GM19099 (cell line): Measurements from ENCODE around the gene CNOT9.

Experiments used
- POLR2A ChIP-seq: IDR thresholded peaks from 3 replicates; pipeline ENCODE4 v1.6.1; 2011; ENCODE audit warnings: low read depth; ENCODE audit not compliant: insufficient read length; ENCODE audit errors: extremely low read depth

The CNOT9 gene

DNA sequence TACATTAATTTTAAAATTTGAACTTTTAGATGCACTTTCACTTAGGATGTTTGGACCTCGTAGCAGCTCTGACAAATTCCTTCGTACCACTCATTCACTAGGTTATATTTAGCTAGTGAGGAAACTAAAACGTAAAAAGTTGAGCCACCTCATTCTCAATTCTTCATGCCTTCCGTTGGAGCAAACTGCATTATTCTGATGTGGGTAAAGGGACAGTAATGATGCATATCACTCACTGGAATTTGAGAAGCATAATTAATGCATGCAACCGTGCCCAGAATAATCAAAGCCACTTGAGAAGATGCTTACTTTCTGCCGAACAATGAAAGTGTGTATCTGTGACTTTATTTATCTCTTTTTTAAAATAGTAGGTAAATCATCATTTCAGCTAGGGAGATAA lies 2.2 kb downstream of the CNOT9 start:
- no peak for TF ChIP-seq POLR2A

DNA sequence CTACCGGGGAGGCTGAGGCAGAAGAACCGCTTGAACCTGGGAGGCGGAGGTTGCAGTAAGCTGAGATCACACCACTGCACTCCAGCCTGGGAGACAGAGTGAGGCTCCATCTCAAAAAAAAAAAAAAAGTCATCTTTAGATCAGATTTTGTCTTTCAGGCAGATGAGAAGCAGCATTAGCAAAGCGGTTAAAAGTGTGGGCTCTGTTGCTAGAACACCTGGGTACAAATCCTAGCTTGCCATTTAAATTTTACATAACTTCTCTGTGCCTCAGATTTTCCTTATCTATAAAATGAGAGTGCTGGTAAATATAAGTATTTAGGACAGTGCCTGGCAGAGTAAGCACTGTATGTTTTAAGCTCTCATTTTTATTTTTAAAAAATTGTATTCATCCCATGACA lies 8.2 kb downstream of the CNOT9 start:
- TF ChIP-seq POLR2A: no peak

DNA sequence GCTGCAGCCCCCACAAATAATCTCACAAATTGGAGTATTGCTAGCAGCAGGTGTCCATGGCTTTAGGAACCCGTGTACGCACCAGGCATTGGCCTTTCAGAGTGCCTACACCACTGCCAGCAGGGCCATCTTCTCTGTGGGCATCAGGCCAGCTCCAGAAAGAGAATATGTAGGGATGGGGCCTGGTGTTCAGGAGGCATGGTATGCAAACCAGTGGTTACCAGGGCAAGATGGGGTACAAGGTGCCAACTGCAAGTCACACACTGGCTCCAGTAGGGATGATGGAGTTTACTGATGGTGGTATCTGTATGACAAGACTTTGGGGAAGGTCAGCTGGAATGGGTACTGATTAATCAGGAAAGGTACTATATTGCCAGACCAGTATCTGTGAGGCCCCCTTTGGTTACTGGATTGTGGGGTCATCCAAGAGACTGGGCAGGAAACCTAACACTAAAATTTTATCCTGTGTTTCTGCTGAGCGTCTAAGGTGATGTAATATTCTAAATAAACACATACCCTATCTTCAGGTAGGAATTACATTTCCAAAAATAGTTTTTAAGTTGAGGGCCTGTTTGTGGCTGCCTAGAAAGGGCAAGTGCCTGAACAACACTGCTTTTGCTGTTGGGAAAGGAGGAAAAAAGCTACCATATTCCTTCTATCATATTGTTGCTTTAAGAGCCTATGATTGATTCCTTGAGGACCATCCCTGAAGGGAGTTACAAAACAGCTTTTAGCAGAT lies 9.0 kb downstream of the CNOT9 start:
- TF ChIP-seq POLR2A: no peak

DNA sequence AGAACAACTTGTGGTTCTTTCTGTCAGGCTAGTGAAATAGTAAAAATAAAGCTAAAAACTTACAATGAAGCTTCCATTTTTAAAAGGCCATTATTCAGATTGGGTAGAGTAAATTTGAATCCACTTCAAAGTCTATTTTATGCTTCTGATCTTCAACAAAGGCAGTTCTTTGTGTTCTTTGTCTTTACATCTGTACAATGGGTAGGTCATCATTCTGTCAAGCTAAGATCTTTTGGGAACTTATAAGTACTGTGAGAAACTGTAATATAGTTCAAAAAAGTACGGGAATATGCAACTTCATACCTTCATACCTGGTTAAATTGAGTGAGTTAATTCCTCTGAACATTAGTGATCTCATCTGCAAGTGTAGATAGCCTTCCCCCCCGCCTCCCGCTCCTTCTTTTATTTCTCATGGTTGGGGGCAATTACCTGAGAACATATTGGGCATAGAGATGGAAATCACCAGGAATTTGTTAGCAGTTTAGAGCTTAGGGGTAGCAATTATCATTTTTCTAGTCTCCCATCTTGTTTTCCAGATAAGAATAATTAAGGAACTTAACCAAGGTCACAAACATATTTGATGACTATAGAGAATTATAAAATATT lies 9.7 kb downstream of the CNOT9 start:
- TF ChIP-seq POLR2A: no peak

DNA sequence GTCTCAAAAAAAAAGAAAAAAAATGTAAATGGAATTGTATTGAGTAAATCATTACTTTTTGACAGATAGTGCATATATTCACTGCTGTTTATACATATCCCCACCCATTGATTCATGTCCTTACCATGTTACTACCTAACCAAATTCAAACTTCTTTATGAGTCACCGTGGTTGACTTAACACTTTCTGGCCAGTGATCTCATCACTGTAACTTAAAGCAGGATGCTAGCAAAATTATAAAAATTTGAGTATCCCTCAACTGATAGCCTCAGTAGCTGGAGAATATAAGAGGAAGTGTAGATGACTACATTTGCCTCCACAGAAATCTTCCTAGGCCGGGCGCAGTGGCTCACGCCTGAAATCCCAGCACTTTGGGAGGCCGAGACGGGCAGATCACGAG lies 13.4 kb downstream of the CNOT9 start:
- no peak for TF ChIP-seq POLR2A

DNA sequence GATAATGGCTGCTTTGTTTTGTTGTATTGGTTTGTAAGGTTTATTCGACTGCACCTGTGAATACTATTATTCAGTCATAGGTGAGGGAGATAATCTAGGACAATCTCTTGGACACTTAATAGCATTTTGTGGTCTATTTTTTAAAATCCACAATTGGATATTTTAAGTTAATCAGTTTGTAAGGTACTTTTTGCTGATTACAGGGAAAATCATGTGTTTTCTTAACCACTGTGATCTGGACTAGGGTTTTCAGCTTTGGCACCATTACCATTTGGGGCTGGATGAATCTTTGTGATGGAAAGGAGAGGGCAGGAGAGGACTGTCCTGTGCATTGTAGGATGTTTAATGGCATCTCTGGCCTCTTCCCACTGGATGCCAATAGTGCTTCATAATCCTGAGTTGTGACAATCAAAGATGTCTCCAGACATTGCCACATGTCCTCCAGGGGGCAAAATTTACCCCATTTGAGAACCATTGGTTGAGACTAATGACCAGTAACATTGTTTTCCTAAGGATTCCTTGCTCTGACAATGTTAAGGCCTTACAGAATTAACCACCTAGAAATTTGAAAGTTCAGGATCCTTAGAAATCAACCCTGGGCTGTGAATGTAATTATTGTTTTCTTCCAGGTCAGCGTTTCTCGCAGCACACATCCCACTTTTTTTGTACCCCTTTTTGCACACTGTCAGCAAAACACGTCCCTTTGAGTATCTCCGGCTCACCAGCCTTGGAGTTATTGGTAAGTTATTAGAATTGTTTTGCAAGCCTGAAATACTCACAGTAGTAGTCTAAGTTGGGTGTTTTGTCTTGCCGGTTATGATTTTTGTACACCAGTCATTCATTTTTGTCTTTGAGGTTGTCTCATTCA lies 15.6 kb downstream of the CNOT9 start:
- no peak for TF ChIP-seq POLR2A

DNA sequence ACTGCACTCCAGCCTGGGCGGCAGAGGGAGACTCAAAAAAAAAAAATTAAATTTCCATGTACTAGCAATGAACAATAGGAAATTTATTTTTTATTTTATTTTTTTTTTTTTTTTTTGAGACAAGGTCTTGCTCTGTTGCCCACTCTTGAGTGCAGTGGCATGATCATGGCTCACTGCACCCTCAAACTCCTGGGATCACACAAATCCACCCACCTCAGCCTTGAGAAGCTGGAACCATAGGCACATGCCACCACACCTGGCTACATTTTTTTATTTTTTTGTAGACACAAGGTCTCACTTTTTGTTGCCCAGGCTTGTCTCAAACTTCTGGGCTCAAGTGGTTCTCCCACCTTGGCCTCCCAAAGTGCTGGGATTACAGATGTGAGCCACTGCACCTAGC lies 16.9 kb downstream of the CNOT9 start:
- no peak for TF ChIP-seq POLR2A

DNA sequence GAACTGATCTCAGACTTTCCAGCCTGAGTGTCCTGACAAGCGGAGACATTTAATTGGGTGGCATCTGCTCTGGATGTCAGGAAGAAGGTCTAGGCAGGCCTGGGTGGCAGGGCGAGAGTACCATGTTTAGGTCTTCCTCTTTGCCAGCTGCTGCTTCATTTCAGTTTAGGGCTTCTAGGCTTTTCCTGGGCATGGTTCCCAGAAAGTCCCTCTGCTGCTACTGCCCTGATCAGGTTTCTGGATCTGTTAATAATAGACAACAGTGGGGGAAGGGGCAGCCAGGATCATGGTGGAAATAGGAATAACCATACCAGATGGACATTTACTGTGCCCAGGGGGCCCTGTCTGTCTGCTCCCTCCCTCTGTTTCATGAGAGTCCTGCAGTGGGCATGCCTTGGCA lies 36.8 kb downstream of the CNOT9 start:
- no peak for TF ChIP-seq POLR2A

DNA sequence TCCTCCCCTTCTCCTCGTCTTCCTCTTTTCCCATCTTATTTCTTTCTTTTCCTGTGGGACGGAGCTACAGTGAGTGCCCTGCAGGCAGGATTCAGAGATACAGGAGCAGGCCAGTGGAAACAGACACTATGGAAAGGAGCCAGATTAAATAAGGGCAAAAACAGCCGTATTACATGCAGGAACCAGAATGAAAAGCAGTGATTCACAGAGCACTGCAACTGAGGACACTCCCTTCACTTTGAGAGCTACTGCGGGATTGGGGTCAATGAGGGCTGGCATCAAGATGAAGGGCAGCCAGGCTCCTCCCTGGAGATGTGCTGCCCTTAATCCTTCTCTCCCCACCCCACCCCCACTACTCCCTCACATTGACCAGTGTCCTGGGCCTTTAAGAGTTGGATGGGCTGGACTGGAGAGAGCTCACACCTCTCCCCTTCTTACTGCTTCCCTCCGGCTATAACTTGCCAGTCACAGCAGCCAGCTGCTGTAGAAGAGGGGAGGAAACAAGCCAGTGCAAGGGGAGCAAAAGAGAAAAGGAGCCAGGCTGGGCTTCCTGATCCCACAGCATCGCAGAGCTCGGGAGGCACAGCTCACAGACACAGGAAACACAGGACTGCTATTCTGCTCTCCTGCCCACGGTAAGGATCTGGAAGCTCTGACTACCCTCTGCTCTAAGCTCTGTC lies 38.9 kb downstream of the CNOT9 start, which contains the start of gene PLCD4:
Gene PLCD4 (plus strand): TSS at position 464 of the 680 bp plus-strand sequence. CDS start 7,841 bp downstream, outside the sequence.
- TF ChIP-seq POLR2A: no peak

DNA sequence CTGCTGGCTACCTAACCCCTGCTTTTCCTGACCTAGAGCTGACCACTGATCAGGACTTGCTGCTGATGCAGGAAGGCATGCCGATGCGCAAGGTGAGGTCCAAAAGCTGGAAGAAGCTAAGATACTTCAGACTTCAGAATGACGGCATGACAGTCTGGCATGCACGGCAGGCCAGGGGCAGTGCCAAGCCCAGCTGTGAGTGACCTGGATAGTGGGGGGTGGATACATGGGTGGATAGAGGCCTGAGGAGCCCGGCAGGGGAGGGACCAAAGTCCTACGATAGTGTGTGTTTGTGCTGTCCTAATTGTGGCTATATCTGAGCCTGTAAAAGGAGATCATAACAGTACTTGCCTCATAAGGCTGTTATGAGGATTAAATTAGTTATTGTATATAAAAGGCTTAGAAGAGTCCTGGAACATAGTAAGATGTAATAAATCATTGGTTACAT lies 47.3 kb downstream of the CNOT9 start:
- TF ChIP-seq POLR2A: no peak

DNA sequence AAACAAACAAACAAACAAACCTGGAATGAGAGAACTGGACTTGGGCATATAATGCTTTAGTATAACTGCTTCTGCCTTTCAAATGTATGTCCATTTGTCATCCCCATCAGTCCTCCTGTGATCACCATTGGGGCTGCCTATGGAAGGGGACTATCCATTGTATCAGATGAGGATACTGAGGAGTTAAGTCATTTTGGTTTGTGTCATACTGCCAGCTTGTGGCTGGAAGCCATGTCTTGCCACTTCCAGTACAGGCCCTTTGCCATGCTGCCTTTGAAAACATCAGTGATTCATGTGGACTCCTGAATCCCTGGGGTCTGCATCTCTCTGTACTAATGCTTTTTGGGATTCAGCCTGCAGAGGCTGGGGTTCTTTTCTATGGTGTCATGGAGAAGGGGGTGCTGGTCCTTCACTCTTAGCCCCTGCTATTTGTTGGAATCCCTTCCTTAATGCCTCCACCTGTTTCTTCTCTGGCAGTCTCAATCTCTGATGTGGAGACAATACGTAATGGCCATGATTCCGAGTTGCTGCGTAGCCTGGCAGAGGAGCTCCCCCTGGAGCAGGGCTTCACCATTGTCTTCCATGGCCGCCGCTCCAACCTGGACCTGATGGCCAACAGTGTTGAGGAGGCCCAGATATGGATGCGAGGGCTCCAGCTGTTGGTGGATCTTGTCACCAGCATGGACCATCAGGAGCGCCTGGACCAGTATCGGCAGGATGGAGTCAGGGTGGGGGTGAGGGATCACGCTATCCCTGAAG lies 49.6 kb downstream of the CNOT9 start:
- TF ChIP-seq POLR2A: no peak

DNA sequence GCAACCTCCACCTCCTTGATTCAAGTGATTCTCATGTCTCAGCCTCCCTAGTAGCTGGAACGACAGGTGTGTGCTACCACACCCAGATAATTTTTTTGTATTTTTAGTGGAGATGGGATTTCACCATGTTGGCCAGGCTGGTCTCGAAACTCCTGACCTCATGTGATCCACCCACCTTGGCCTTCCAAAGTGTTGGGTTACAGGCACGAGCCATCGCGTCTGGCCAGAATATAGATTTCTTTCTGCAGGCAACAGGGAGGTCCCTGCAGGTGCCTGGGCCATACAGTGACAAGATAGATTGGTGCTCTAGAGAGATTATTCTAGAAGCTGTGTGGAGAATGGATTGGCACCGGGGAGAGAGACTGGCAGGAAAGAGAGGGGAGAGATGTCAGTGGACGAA lies 52.4 kb downstream of the CNOT9 start:
- TF ChIP-seq POLR2A: no peak

DNA sequence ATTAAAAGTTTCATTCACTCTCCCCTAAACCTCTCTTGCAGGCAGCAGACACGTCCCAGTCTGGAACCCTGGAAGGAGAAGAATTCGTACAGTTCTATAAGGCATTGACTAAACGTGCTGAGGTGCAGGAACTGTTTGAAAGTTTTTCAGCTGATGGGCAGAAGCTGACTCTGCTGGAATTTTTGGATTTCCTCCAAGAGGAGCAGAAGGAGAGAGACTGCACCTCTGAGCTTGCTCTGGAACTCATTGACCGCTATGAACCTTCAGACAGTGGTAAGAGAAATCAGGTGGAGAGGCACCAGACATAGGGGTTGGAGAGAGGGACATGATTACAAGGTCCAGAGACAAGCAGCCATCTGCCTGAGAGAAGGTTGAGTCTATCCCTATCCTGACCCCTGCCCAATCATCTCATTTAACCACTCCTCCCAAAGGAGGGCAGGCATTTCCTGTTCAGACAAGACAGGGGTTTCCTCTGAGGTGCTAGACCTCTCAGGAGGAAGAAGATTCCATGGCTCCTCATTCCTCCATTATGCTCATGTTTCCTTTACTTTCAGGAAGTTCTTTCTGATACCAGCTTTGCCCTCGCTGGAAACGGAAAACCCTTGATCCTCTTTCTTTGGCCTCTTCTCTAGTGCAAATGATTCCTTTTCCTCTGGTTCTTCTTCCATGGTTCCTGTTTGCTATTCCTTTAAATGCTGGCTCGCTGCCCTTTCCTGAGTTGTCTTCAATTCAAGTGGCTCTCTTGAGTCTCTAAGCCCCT lies 54.1 kb downstream of the CNOT9 start:
- no peak for TF ChIP-seq POLR2A

DNA sequence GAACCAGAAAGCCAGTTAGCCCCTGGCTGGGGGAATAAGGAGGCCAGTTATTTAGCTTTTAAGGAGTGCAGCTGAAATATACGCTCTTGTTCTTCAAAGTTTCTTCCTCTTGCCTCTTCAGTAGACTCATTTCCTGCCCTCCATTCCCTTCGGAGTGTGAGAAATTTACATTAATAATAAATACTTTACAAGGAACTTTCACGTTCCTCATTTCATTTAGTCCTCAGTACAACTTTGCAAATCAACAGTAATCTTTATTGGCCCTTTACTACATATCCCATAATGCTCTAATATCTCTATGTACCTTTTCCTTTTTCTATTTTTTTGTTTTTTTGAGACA lies 54.7 kb downstream of the CNOT9 start:
- TF ChIP-seq POLR2A: no peak
